ENCODE results near the gene EAF2. TPM values are rescaled to one million over a fixed set of nuclear protein-coding genes. Genes with fewer than 3 reads are reported as not detected.

The EAF2 gene
- total RNA-seq, 1 experiment from 2014 or later: 4.4 TPM

DNA sequence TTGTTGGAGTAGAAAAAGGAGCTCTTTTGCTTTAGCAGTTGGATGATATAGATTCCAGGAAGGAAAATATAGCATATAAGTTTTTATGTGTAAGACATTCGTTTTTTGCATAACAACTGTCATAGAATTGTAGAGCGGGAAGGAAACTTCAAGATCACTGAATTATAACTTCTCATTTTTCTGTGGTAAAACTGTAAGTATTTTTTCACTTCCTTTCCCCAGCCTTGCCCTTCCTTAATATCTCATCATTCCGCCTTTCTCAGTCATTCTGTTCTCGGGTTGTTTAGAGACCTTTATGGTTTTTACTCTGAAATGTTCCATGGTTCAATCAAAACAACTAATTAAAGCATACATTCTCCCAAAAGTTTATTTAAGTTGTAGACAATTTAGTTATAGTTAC, 1.1 kb downstream of the EAF2 start:
- intact Hi-C loops (cut with micrococcal nuclease): loop anchor here (5.0 kb wide), 1 partner anchor 289 kb away; the partner anchor contains the start of gene POLQ
- ATAC-seq (no peak), DNase-seq (ENCODE audit: low read depth, low spot score) (no peak)
- Histone ChIP-seq H3K4me3 (replicated peaks in 1 of 2; ENCODE audit: low read depth in 1 of 2, low read length in 2 of 2) (peak overlapping the region; percentile 82 to 94; a peak in 2 of 4 replicates), H3K4me1 (ENCODE audit: control insufficient read depth in 1 of 2, insufficient read depth in 2 of 2, low read length in 2 of 2) (peaks cover 0 to 15% of the 10 kb centered on the region in 2 experiments; a peak in 2 of 4 replicates), H3K27me3 (ENCODE audit: insufficient read depth, low read length) (no peaks in the 10 kb centered on the region; the same call in 1 of the 2 replicates), H3K9me2 (ENCODE audit: insufficient read depth) (no peaks in the 10 kb centered on the region), H4K20me1 (ENCODE audit: insufficient read depth) (no peaks in the 10 kb centered on the region), H3K9me3 (ENCODE audit: control insufficient read depth in 1 of 2, insufficient read depth in 1 of 2, low read depth in 1 of 2, low read length in 2 of 2) (no peaks in the 10 kb centered on the region), H3K4me2 (ENCODE audit: low read length) (peak overlapping the region; percentile 97), H3K9ac (ENCODE audit: low read length) (no peak overlapping the region), H3K36me3 (ENCODE audit: control insufficient read depth in 1 of 2, insufficient read depth in 2 of 2, low read length in 2 of 2) (peaks cover 0 to 17% of the 10 kb centered on the region in 2 experiments; a peak in 2 of 4 replicates), H3K27ac (ENCODE audit: low read depth, low read length) (no peak overlapping the region), H3K79me2 (ENCODE audit: insufficient read depth, low read length) (peaks cover 36% of the 10 kb centered on the region), H2AFZ (ENCODE audit: low read depth, low read length, poor library complexity, severe bottlenecking) (no peak overlapping the region)
- TF ChIP-seq SRF (IDR thresholded peaks at IDR 0.05; ENCODE audit: low read depth): no peak
- TF ChIP-seq EGR1 (IDR thresholded peaks at IDR 0.05; ENCODE audit: low read depth): no peak
- BruUV-seq (replicated peaks): no TSS peak
- ChIA-PET POLR2A (no interaction called here), CTCF (no interaction called here), RAD21 (ENCODE audit: low non-redundant PET in 1 of 2, low total read pairs in 2 of 2, uncharacterized antibody in 2 of 2, unreplicated experiment in 2 of 2) (no interaction called here)

DNA sequence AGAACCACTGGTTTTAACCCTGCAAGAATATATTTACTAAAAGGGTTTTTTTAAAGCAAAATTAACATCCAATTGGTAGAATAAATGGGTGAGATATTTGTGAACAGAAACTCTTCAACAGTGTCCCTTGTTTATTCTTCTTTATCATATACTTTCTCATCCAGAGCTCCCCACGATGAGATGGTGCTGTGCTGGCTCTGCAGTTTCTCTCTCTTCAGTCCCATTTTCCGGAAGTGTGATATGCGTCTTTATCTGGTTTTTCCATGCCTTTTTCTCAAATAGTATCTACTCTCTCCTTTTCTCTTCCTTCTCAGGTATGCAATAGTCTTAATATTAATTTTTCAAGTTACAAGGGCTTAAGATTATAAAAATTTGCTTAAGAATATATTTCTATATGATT, 1.5 kb downstream of the EAF2 start:
- Histone ChIP-seq H3K27ac (ENCODE audit: low read depth, low read length) (no peak overlapping the region), H3K4me1 (ENCODE audit: control insufficient read depth in 1 of 2, insufficient read depth in 2 of 2, low read length in 2 of 2) (peaks cover 0 to 15% of the 10 kb centered on the region in 2 experiments; a peak in 2 of 4 replicates), H3K27me3 (ENCODE audit: insufficient read depth, low read length) (no peaks in the 10 kb centered on the region; the same call in 1 of the 2 replicates), H3K4me2 (ENCODE audit: low read length) (no peak overlapping the region), H4K20me1 (ENCODE audit: insufficient read depth) (no peaks in the 10 kb centered on the region), H3K79me2 (ENCODE audit: insufficient read depth, low read length) (peaks cover 32% of the 10 kb centered on the region), H3K9ac (ENCODE audit: low read length) (no peak overlapping the region), H3K9me2 (ENCODE audit: insufficient read depth) (no peaks in the 10 kb centered on the region), H3K4me3 (replicated peaks in 1 of 2; ENCODE audit: low read depth in 1 of 2, low read length in 2 of 2) (no peak overlapping the region), H2AFZ (ENCODE audit: low read depth, low read length, poor library complexity, severe bottlenecking) (no peak overlapping the region), H3K36me3 (ENCODE audit: control insufficient read depth in 1 of 2, insufficient read depth in 2 of 2, low read length in 2 of 2) (peaks cover 0 to 17% of the 10 kb centered on the region in 2 experiments; a peak in 2 of 4 replicates), H3K9me3 (ENCODE audit: control insufficient read depth in 1 of 2, insufficient read depth in 1 of 2, low read depth in 1 of 2, low read length in 2 of 2) (no peaks in the 10 kb centered on the region)
- no TSS peak for BruUV-seq (replicated peaks)
- no peak for DNase-seq (ENCODE audit: low read depth, low spot score)
- no peak for TF ChIP-seq POLR2AphosphoS5 (IDR thresholded peaks at IDR 0.05; ENCODE audit: low read depth, low read length)
- TF ChIP-seq EGR1 (IDR thresholded peaks at IDR 0.05; ENCODE audit: low read depth): no peak
- no peak for TF ChIP-seq FOSL1 (IDR thresholded peaks at IDR 0.05; ENCODE audit: low read depth)
- TF ChIP-seq, protein P1, sequence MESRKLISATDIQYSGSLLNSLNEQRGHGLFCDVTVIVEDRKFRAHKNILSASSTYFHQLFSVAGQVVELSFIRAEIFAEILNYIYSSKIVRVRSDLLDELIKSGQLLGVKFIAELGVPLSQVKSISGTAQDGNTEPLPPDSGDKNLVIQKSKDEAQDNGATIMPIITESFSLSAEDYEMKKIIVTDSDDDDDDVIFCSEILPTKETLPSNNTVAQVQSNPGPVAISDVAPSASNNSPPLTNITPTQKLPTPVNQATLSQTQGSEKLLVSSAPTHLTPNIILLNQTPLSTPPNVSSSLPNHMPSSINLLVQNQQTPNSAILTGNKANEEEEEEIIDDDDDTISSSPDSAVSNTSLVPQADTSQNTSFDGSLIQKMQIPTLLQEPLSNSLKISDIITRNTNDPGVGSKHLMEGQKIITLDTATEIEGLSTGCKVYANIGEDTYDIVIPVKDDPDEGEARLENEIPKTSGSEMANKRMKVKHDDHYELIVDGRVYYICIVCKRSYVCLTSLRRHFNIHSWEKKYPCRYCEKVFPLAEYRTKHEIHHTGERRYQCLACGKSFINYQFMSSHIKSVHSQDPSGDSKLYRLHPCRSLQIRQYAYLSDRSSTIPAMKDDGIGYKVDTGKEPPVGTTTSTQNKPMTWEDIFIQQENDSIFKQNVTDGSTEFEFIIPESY (IDR thresholded peaks at IDR 0.05; ENCODE audit: extremely low read depth, insufficient replicate concordance, low read length): no peak
- no peak for TF ChIP-seq ZNF274 (IDR thresholded peaks at IDR 0.05; ENCODE audit: low read depth, low read length)
- TF ChIP-seq EZH2 (IDR thresholded peaks at IDR 0.05): no peak
- no peak for TF ChIP-seq SP1 (IDR thresholded peaks at IDR 0.05; ENCODE audit: low read depth)
- TF ChIP-seq CEBPB (IDR thresholded peaks at IDR 0.05; ENCODE audit: low read depth): no peak
- TF ChIP-seq SRF (IDR thresholded peaks at IDR 0.05; ENCODE audit: low read depth): no peak
- TF ChIP-seq EZH2phosphoT487 (IDR thresholded peaks at IDR 0.05; ENCODE audit: borderline replicate concordance): no peak
- TF ChIP-seq ATF3 (IDR thresholded peaks at IDR 0.05): no peak
- TF ChIP-seq ZFX (IDR thresholded peaks at IDR 0.05): no peak
- no peak for TF ChIP-seq CBX3 (IDR thresholded peaks at IDR 0.05; ENCODE audit: low read depth)
- no peak for TF ChIP-seq TCF7L2 (IDR thresholded peaks at IDR 0.05; ENCODE audit: borderline replicate concordance, extremely low read depth, insufficient read depth, insufficient read length)
- ChIA-PET POLR2A (no interaction called here), RAD21 (ENCODE audit: low non-redundant PET in 1 of 2, low total read pairs in 2 of 2, uncharacterized antibody in 2 of 2, unreplicated experiment in 2 of 2) (no interaction called here), CTCF (no interaction called here)
- ATAC-seq: no peak
- intact Hi-C loops (cut with micrococcal nuclease): loop anchor here (5.0 kb wide), 1 partner anchor 289 kb away; the partner anchor contains the start of gene POLQ
